Breast epithelium (tissue), 4 donors: ENCODE measurements around the gene CEP44. TPM values are rescaled to one million over a fixed set of nuclear protein-coding genes. Genes with fewer than 3 reads are reported as not detected.

Source experiments
- DNase-seq, 2 donors: peaks; one replicate each; pipeline ENCODE4 v3.0.0-alpha.2; 2019; ENCODE audit warnings: low spot score in 2 of 2
- H3K27ac ChIP-seq, 2 donors: fragments of 200-600 bp; sonication (generic) in 1 of 2; one replicate each; pipeline ENCODE4 v1.5.1; 2016 to 2019; ENCODE audit warnings: mild to moderate bottlenecking in 1 of 2
- H3K27me3 ChIP-seq, 2 donors: fragments of 200-600 bp; sonication (generic) in 1 of 2; one replicate each; pipeline versions ENCODE4 v1.5.1 to v1.6.0; 2017 to 2019; ENCODE audit warnings: control low read depth in 1 of 2, mild to moderate bottlenecking in 1 of 2
- H3K36me3 ChIP-seq: fragments of 200-600 bp; one replicate; pipeline ENCODE4 v1.5.1; 2019
- H3K4me1 ChIP-seq, 2 donors: fragments of 200-600 bp; sonication (generic); one replicate each; pipeline ENCODE4 v1.5.1; 2016 to 2019; ENCODE audit warnings: control low read depth in 1 of 2
- H3K4me3 ChIP-seq, 3 donors: fragments of 200-600 bp; sonication (generic); 1 replicate in 2 of 3; 2 replicates in 1 of 3; pipeline ENCODE4 v1.5.1; 2016 to 2019; ENCODE audit warnings: mild to moderate bottlenecking in 3 of 3, moderate library complexity in 2 of 3
- H3K9me3 ChIP-seq, 2 donors: fragments of 200-600 bp; sonication (generic) in 1 of 2; one replicate each; pipeline ENCODE4 v1.5.1; 2016 to 2019; ENCODE audit warnings: control low read depth in 1 of 2
- CTCF ChIP-seq, 3 donors: fragments of 450-650 bp; IDR thresholded peaks; one replicate each; pipeline ENCODE4 v1.5.1; 2016 to 2017; ENCODE audit warnings: antibody characterized with exemption in 3 of 3, mild to moderate bottlenecking in 3 of 3, moderate library complexity in 3 of 3
- POLR2A ChIP-seq: fragments of 450-650 bp; IDR thresholded peaks from one replicate; pipeline ENCODE4 v1.6.1; 2016; ENCODE audit warnings: antibody characterized with exemption, mild to moderate bottlenecking, moderate library complexity
- POLR2AphosphoS5 ChIP-seq, 3 donors: sonication (generic); formaldehyde crosslinking; IDR thresholded peaks; one replicate each; pipeline ENCODE4 v1.6.1; 2017; ENCODE audit warnings: antibody characterized with exemption in 3 of 3
- intact Hi-C: fragments of 100-400 bp; cut with DNase I; formaldehyde crosslinking; loops from one replicate; pipeline ENCODE4 v1.15.1; 2023; ENCODE audit warnings: low total_unique reads
- total RNA-seq, 3 donors: library from RNA; depleted of rRNA; stranded (reverse); fragments of >200 nt; gene quantifications; one replicate each; pipeline ENCODE4 v1.1.0, GENCODE V29; 2016

Gene CEP44
- total RNA-seq, 3 donors from 2014 or later, result 12.2 to 30.9 (median 19.7) TPM

DNA sequence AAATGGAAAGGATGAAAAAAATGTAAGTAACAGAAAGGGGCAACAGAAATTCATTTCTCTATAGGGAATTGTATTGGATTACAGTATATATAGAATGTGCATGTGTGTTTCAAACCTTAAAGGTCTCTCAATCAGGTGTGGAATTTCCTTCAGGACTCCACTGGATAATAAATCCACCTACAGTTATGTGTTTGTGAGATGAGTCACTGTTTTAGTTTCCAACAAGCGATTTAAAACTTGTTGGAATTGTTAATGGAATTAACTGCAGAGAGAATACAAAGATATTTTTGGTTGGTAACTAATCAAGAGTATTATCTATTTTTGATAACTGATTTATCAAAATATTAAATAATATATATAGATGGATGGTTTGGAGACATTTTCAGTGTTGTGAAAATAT is 32.8 kb downstream of the CEP44 start:
- no peak for DNase-seq
- H3K27ac ChIP-seq, result no peak overlapping the region
- no peaks in the 10 kb centered on the region for H3K27me3 ChIP-seq
- TF ChIP-seq POLR2A (no peak), CTCF (IDR thresholded peaks at IDR 0.05) (no peak), POLR2AphosphoS5 (IDR thresholded peaks at IDR 0.05) (no peak)
- intact Hi-C loops, result no loop called here
- H3K4me3 ChIP-seq, result no peak overlapping the region
- H3K36me3 ChIP-seq, result peaks cover 4% of the 10 kb centered on the region
- no peaks in the 10 kb centered on the region for H3K4me1 ChIP-seq
- no peaks in the 10 kb centered on the region for H3K9me3 ChIP-seq

GRCh38 chr4:174316954-174317353 is 33.2 kb downstream of the CEP44 start:
- H3K4me3 ChIP-seq, result no peak overlapping the region
- H3K36me3 ChIP-seq, result peaks cover 4% of the 10 kb centered on the region
- H3K4me1 ChIP-seq, result no peaks in the 10 kb centered on the region
- no peak for DNase-seq
- intact Hi-C loops, result no loop called here
- H3K27ac ChIP-seq, result no peak overlapping the region
- H3K9me3 ChIP-seq, result no peaks in the 10 kb centered on the region
- H3K27me3 ChIP-seq, result no peaks in the 10 kb centered on the region
- no peak for TF ChIP-seq POLR2AphosphoS5 (IDR thresholded peaks at IDR 0.05)
- TF ChIP-seq CTCF (IDR thresholded peaks at IDR 0.05), result no peak

DNA sequence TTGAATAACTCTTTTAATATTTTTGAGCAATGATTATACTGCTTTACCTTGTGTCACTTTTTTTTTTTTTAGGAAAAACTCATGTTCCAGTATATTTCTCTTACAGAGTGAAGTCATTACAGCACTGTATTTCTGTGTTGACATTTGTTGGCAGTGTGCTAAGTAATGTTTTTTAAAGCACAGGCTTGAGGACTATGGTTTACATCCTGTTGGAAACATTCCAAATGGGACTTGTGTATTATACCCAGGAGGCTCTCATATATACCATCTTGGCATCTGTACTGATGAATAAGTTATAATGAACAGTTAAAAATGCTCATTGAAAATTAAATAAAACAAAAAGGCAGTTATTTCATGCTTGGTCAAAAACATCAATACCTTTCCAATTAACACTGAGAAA is 33.8 kb downstream of the CEP44 start:
- no peak for DNase-seq
- peaks cover 4% of the 10 kb centered on the region for H3K36me3 ChIP-seq
- H3K4me3 ChIP-seq, result no peak overlapping the region
- no peak for TF ChIP-seq POLR2A
- no peak for TF ChIP-seq POLR2AphosphoS5 (IDR thresholded peaks at IDR 0.05)
- TF ChIP-seq CTCF (IDR thresholded peaks at IDR 0.05), result no peak
- no peaks in the 10 kb centered on the region for H3K27me3 ChIP-seq
- H3K9me3 ChIP-seq, result no peaks in the 10 kb centered on the region
- intact Hi-C loops, result no loop called here
- no peak overlapping the region for H3K27ac ChIP-seq
- H3K4me1 ChIP-seq, result no peaks in the 10 kb centered on the region

GRCh38 chr4:174318829-174319764 is 35.4 kb downstream of the CEP44 start:
- Histone ChIP-seq H3K9me3 (no peaks in the 10 kb centered on the region), H3K4me1 (no peaks in the 10 kb centered on the region), H3K27me3 (no peaks in the 10 kb centered on the region), H3K4me3 (no peak overlapping the region), H3K36me3 (peaks cover 4% of the 10 kb centered on the region), H3K27ac (no peak overlapping the region)
- TF ChIP-seq POLR2A (no peak), CTCF (IDR thresholded peaks at IDR 0.05) (peak in 2 of 3 donors; percentile 22 to 56), POLR2AphosphoS5 (IDR thresholded peaks at IDR 0.05) (no peak)
- intact Hi-C loops, result no loop called here
- no peak for DNase-seq

GRCh38 chr4:174320494-174321199 is 36.9 kb downstream of the CEP44 start:
- H3K4me3 ChIP-seq, result no peak overlapping the region
- TF ChIP-seq CTCF (IDR thresholded peaks at IDR 0.05) (no peak), POLR2AphosphoS5 (IDR thresholded peaks at IDR 0.05) (no peak), POLR2A (no peak)
- H3K27me3 ChIP-seq, result no peaks in the 10 kb centered on the region
- H3K36me3 ChIP-seq, result peaks cover 4% of the 10 kb centered on the region
- no peak for DNase-seq
- no peaks in the 10 kb centered on the region for H3K9me3 ChIP-seq
- H3K27ac ChIP-seq, result no peak overlapping the region
- H3K4me1 ChIP-seq, result no peaks in the 10 kb centered on the region
- intact Hi-C loops, result no loop called here
